ENCODE data around the gene ZNF747.
"Not testable (repeated sequence)": the region's sequence is repeated elsewhere in the genome, so short reads cannot be mapped to it uniquely, and the experiment has no call there.

ZNF747 gene

GRCh38 chr16:30533748-30534367 lies 800 bp downstream of the ZNF747 start:
- ATAC-seq (peak; percentile 3), DNase-seq (peak; percentile 44)

DNA sequence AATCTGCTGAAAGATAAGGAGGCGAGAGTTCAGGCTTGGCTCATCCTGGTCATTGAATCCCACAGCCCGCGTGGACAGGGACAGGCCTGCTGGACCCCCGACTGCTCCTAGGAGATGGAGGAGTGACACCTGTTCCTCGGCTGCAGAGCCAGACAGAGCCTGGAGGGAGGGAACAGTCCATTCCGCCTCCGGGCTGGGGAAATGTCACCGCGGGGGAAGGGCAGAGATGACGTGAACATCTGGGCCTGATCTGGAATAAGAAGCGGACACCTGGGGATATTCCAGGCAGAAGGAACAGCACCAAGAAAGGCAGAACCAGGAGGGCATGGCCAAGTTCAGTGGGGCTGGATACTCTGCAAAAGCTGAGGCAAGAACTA lies 1.5 kb downstream of the ZNF747 start:
- ATAC-seq (no peak), DNase-seq (no peak)

GRCh38 chr16:30532285-30533145 lies 2.1 kb downstream of the ZNF747 start:
- no peak for ATAC-seq

DNA sequence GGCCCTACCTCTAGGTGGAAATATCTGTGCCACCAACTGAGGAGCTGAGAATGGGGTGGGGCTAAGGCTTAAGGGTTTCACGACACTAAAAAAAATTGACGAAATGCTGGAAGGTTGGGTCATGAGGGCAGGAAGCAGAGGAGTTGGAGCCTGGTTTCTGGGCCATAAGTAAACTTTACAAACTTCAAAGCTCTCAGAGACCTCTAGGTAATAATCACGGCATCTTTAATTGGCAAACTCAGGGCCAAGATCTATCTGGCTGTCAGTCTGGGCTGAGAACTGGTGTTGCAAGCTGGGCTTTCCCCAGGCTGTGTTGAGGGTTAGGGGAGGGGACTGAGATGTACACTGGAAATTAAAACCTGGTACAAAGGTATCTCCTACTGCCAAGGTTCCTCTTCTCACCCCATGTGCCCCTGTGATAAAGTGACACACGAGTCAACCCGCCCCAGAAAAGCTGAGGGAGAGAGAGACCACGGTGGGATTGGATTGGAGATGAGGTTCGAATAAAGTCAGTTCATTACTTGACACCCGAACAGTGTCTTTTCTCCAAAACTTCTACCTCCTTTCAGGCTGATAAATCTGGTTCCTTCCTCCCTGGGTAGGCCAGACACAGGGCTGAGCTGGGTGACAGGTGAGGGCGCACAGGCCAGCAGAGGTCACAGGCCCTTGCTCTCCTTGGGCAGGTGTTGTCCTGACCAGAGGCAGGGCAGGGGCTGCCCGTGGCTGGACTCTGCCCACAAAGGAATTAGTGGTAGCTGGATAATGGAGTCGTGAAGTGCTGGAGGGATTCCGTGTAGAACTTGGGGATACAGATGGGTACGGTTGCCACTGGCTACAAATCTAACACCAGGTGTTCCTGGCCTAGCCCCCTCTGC lies 4.3 kb downstream of the ZNF747 start:
- DNase-seq (no peak), ATAC-seq (no peak)

More at GRCh38 chr16:30532285-30533145, 2.1 kb downstream of the ZNF747 start:
- DNase-seq = no peak

- DNase-seq = no peak
Measured at GRCh38 chr16:30528799-30529457, 5.7 kb downstream of the ZNF747 start.

DNA sequence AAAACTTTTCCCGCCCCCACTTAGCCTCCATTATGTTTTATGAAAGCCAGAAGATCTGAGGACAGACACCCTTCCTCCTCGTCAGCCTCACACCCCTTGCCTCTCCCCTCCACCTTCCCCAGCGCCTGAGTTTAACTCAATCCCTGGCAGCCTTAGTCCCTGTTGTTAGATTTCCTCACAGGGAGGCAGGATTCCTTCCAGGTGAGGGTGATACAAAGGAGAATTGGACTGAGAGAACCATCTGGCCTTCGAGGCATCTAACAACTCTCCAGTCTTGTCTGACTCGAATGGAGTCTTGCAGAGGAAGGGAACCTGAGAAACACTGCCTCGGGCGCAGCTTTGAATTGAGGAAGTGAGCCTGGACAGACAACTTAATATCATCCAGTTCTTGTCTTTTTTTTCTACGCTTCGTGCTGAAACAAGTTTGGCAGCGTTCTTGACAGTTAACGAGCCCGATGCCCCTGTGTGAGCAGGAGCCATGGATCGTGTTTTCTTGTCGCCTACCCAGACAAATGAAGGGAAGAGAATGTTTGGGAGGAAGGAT lies 7.0 kb downstream of the ZNF747 start:
- DNase-seq = no peak
- ATAC-seq = no peak

More at GRCh38 chr16:30528799-30529457, 5.7 kb downstream of the ZNF747 start:
- ATAC-seq = no peak

GRCh38 chr16:30526823-30527634 lies 7.6 kb downstream of the ZNF747 start:
- ATAC-seq (peak; percentile 91), DNase-seq (peak; percentile 98)

DNA sequence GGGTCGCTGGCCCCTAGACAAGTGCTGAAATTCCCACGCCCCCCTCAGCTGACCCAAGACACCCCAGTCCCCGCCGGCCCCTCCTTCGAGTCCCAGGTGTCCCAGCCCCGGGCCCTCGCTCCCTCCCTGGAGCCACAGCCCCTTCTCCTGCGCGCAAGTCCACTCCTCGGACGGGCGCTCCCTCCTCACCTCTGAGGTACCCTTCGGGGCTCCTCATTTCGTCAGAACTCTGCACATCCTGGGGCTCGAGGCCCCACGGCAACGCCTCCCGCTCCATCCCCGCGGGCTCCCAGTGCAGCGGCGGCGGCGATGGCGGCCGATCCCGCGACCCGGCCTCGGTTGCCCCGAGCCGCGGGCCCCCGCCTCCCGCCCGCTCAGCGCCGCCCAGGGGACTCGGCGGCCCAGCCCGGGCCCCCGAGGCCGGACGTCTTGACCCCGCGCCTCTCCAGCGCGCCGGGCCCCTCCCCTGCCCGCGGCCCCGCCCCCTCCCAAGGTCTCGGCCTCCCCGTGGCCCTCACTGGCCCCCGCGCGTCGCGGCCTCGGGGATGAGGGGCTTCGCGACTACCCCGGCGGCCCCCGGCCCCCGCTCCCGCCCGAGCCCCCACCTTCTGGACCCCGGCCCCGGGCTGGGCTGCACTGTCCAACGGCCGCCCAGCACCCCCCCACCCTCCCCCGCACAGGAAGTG lies 8.4 kb downstream of the ZNF747 start, which contains the start of gene ZNF768:
Gene ZNF768, minus strand, starts transcription at position 430 of the 686 bp plus-strand sequence. Its CDS starts 153 bp downstream, at position 277.
- peak; percentile 3 for ATAC-seq
- DNase-seq = peak; percentile 61

DNA sequence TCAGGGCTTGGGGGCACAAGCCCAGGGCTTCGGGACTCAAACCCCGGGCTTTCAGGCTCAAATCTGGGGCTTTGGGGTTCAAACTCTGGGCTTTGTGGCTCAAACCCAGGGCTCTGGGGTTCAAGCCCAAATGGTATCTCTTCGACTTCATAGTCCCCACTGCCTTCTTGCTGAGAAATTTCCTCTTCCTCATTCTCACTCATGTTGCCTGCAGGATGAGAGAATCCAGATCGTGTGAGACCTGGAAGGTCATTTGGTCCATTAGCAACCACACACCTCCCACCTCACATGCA lies 8.9 kb downstream of the ZNF747 start:
- no peak for DNase-seq
- ATAC-seq = no peak

- ATAC-seq = no peak
- no peak for DNase-seq
Measured at GRCh38 chr16:30524575-30525568, 9.8 kb downstream of the ZNF747 start.

DNA sequence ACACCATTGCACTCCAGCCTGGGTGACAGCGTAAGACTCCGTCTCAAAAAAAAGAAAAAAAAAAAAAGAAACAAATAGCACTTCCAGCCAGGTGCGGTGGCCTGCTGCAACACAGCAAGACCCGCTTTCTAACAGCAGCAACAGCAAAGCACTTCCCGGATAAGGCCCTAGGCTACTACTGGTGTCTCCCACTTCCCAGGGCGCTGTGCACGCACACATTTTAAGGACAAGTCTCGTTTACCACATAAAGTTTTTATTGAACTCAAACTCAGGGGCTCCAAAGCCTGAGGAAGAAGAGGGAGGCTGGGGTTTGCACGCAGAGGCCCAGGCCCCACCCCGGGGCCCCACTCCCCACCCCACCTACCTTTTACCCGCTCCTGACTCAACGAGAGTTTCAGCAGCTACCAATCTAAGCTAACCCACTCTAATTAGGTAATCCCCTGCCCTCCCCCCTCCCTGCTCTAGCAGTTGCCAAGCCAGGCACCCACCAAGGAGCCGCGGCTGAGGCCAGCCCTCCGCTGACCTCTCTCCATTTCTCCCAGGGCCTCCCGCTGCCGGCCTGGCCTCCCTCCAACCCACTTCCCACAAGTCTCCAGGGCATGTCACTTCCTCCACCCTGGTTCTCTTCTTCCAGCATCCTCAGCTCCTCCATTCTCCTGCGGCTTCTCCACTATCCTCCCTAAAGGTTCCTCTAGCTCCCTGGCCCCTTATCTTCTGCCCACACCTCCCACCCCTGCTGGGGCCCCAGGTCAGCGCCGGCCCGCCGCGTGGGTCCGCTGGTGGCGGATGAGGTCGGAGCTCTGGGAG lies 10.7 kb downstream of the ZNF747 start:
- ATAC-seq = no peak
- no peak for DNase-seq

DNA sequence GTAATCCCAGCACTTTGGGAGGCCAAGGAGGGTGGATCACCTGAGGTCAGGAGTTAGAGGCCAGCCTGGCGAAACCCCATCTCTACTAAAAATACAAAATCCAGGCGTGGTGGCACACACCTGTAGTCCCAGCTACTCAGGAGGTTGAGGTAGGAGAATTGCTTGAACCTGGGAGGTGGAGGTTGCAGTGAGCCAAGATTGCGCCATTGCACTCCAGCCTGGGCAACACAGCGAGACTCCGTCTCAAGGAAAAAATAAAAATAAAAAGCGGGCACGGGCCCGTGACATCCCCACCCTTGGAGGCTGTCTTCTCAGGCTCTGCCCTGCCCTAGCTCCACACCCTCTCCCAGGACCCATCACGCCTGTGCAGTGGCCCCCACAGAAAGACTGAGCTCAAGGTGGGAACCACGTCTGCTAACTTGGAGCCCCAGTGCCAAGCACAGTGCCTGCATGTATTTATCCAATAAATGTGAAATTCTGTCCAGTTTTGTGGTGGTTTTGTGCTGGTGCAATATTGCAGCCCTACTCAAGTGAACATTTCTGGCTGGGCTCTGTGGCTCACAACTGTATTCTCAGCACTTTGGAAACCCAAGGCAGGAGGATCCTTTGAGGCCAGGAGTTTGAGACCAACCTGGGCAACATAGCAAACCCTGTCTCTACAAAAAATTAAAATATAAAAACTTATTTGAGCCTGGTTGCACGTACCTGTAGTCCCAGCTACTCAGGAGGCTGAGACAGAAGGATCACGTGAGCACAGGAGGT lies 11.8 kb downstream of the ZNF747 start:
- DNase-seq, ATAC-seq: not testable (repeated sequence)

GRCh38 chr16:30521873-30522641 lies 12.6 kb downstream of the ZNF747 start:
- DNase-seq = no peak
- ATAC-seq = no peak

- DNase-seq (no peak), ATAC-seq (no peak)
Measured at GRCh38 chr16:30521476-30521872, 13.2 kb downstream of the ZNF747 start.

DNA sequence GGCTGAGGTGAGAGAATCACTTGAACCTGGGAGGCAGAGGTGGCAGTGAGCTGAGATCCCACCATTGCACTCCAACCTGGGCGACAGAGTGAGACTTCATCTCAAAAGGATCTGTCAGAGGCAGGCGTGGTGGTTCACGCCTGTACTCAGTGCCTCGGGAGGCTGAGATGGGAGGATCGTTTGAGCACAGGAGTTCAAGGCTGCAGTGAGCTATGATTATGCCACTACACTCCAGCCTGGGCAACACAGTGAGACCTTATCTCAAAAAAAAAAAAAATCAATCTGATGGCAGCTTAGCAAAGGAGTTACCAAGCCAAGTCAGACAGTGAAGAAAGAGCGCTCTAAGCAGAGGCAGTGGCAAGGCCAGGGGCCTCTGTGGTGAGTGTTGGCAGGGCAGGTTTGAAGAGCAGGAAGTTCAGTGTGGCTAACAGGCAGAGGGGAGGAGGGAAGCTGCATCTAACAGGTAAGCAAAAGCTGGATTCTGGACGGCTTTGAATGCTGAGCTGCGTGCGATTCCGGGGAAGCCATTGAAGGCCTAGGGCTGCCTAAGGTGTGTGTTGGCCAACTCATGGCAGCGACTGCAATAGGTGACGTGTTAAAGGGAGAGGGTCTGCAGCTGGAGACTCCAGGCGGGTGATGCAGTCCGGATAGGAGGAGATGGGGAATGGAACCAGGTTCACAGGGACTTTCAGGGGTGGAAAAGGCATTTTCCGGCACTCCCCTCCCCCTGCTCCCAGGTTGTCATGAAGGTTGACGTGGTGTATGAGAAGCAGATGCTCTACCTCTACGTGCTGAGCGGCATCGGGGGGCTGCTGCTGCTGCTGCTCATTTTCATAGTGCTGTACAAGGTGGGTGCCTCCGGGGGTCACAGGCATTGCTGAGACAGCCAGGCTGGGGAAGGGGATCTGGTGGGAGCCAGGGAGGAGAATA lies 15.3 kb downstream of the ZNF747 start:
- DNase-seq (no peak), ATAC-seq (no peak)
